Activated CD4-positive, alpha-beta T cell treated with anti-CD3 and anti-CD28 coated beads, Interleukin-2, amount 50 U/mL, for 24 hours (primary cell): ENCODE measurements around the gene NOX1.
A peak's percentile ranks its signal among the peaks of the same experiment; 100 is the strongest.

Source experiments
- DNase-seq, 2 donors: peaks; one replicate each; pipeline ENCODE4 v3.0.0-alpha.2; 2020; ENCODE audit warnings: low read depth in 1 of 2, low spot score in 1 of 2

The NOX1 gene

GRCh38 chrX:100874325-100874724, at the start of gene NOX1:
NOX1 (minus strand) TSS chrX:100874359; CDS start chrX:100874139, 220 bp downstream.
- no peak for DNase-seq

DNA sequence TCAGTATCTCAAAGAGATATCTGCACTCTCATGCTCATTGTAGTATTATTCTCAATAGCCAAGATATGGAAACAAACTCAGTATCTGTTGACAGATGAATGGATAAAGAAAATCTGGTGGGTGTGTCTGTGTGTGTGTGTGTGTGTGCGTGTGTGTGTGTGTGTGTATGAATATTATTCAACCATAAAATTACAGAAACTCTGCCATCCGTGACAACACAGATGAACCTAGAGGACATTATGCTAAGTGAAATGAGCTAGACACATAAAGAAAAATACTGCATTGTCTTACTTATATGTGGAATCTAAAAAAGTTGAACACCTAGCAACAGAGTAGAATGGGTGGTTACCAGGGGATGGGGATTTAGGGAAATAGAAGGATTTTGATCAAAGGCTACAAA, 41.4 kb upstream of the NOX1 start:
- no peak for DNase-seq

- no peak for DNase-seq
Observed at GRCh38 chrX:100913111-100913510, 39.0 kb upstream of the NOX1 start.

DNA sequence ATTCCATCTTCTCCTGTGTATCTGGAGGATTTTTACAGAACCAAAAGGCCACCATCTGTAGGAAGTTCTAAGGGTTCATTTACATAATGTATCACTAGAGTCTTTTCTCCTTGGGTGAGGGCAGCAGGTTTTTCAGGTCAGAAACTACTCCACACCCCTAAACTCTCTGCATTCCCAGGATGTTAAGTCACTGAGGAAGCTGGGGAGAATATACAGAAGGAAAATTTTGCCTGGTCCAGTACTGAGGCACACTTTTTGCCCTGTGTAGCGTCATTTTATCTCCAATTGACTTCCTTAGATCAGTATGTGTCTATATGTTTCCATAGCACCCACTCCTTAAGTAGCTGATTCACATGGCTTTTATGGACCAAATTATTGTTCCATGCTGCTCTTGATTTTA, 37.6 kb upstream of the NOX1 start:
- DNase-seq = no peak

DNA sequence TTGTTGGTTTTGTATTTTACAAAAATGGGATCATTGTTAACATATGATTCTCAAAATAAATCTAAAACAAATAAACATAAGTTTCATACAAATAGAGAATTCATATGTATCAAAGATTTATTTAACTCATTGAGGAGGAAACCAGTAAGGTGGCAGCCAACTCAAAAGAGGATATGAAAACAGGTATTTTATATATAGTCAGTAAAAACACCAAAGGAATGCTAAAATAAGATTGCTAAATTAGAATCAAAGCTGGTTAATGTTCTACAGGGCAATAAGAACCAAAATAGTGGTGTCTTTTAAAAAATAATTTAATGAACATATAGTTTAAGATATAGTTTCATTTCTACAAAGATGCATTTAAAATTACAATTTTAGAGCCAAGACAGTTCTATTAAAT, 31.5 kb upstream of the NOX1 start:
- no peak for DNase-seq

- no peak for DNase-seq
Observed at GRCh38 chrX:100904433-100904832, 30.3 kb upstream of the NOX1 start.

DNA sequence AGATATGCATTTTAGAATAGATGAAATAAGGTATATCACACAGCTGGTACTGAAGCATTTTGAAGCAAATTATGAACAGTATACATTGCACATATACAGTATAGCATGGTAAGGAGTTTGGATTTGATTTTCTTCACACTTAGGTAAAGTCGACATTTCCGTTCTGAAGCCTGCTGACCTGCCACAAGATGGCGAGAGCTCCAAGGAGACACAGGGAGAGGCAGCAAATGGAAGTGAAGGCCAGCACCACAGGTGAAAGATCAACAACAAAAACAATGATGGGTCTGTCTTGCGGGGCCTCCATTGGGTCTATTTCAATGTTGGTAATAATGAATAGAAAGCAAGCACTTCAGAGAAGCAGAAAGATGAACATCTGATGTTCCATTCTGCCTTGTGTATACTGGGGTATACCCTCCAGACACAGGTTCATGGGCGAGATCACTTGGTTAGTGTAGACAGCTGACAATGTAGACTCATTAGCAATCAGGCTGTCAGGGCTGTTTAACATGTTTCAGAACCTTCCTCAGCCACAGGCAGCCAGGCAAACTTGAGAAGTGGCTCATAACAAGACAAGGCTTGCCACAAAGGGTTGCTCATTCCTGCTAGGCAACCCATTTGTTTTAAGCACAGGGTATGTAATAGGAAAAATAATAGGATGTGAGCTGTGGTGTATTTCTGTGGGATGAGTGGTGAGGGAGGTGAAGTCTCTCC, 21.4 kb upstream of the NOX1 start:
- DNase-seq = no peak

- no peak for DNase-seq
Observed at GRCh38 chrX:100883654-100884053, 9.5 kb upstream of the NOX1 start.

DNA sequence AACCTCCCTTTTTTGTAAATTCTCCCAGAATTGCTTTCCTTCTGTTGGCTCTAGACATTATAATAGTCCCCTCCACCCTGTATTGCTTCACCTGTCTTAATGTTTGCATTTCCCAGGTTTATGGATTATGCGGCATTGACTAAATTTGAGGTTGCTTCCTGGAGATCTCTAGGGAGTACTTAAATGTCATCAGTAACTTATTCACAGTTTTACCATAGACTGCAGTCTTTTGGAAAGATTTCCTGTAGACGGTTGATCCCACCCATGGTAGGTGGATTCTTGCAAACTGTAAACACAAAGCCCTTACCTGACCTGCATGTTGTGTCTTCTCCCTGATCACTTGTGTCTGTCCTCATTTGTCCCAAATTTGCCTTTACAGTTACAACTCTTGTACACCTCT, 6.2 kb upstream of the NOX1 start:
- no peak for DNase-seq

GRCh38 chrX:100871594-100872560, 2.3 kb downstream of the NOX1 start:
- no peak for DNase-seq

- no peak for DNase-seq
Observed at GRCh38 chrX:100870527-100870926, 3.6 kb downstream of the NOX1 start.

DNA sequence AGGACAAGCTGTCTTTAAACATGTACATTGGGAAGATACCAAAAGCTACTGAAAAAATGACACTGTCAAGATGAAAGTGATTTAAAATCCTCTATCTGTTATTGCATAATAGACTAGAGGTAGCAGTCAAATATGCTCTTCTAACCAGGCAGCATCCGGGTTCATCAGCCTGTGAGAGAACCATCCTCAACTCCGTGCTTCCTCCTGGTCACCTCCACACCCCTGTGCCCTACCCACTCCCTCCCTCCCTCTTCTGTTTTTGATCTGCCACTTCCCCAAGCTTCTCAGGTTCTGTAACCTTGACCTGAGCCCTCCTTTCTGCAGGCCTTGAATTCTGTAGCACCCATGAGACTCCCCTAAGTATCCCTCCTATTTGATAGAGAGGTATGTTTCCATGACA, 5.9 kb downstream of the NOX1 start:
- DNase-seq = no peak

GRCh38 chrX:100864657-100865391, 9.3 kb downstream of the NOX1 start:
- DNase-seq = no peak

DNA sequence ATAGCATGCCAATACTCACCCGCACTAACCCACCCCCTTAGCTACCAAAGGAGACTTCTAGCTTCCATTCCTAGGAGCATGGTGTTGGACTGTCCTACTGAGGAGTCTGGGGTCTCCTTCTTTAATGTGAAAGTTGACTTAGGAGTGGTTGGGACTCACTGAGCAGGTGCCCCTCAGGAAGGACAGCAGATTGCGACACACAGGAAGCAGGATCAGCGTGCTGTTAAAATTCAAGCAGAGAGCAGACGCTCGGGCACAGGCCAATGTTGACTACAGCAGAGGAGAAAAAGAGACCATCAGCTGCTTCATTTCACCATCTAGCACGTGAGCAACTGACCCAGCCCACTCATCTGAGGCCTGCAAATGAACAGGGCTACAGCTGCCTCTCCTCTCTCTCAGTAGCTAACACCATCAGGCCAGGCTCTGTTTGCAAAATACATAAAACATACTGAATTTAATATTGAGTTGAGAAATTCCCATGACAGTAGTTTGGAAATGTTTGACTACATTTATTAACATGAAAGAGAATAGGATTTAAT, 10.8 kb downstream of the NOX1 start:
- no peak for DNase-seq

GRCh38 chrX:100852810-100853209, 21.3 kb downstream of the NOX1 start:
- no peak for DNase-seq

DNA sequence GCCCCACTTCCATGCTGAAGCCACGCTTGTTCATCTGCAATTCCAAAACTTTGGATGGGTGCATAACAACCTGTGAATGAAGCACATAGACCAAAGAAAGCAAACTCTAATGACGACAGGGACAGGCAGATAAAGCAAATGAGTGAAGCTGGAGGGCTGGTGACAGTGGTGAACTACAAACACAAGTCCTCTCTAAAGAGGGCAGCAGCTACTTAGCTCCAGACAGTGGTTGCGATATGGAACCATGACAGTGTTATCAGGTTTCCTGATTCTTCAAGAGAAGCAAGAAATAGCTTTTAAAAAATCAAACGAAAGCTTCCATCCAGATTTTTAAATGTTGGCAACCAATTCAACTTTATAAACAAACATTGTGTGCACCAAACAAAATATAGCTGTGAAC, 23.8 kb downstream of the NOX1 start:
- DNase-seq = no peak

- DNase-seq = no peak
Observed at GRCh38 chrX:100831219-100831946, 42.8 kb downstream of the NOX1 start.

DNA sequence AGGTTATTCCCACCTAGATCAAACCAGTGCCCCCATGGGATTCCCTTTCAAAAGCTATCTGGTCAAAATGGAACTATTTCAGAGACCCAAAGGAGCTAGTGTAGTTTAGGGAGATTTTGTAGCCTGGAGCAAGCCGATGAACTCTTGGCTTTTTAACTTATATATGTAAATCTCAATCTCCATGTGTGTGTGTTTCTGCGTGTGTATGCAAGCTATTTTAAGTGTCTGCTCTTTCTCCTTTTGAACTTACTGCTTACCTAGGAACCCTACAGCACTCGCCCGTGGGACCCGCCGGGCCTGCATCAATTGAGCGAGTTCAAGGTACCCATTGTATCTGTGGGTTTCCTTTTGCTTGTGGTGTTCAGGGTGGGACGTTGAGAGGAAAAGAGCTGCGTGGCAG, 43.6 kb downstream of the NOX1 start:
- DNase-seq = no peak

- no peak for DNase-seq
Observed at GRCh38 chrX:100830143-100830542, 44.0 kb downstream of the NOX1 start.

- DNase-seq = peak in 1 of 2 donors; percentile 10
Observed at GRCh38 chrX:100829730-100830129, 44.4 kb downstream of the NOX1 start.
